Glutamatergic neuron (in vitro differentiated cells): ENCODE data around the gene RPL28. TPM values are rescaled to one million over a fixed set of nuclear protein-coding genes. Genes with fewer than 3 reads are reported as not detected.
A peak's percentile ranks its signal among the peaks of the same experiment; 100 is the strongest.

Source experiments
- DNase-seq: peaks from one replicate; pipeline ENCODE4 v3.0.0; 2022
- H3K27ac Mint-ChIP-seq: one replicate; pipeline ENCODE4 v1.8.0; 2020; ENCODE audit warnings: mild to moderate bottlenecking, mixed read lengths, inconsistent platforms; ENCODE audit not compliant: unreplicated experiment
- H3K27me3 Mint-ChIP-seq: one replicate; pipeline ENCODE4 v1.8.0; 2020; ENCODE audit warnings: mild to moderate bottlenecking, moderate library complexity, mixed read lengths, inconsistent platforms; ENCODE audit not compliant: unreplicated experiment
- H3K36me3 Mint-ChIP-seq: one replicate; pipeline ENCODE4 v1.8.0; 2020; ENCODE audit warnings: mild to moderate bottlenecking, mixed read lengths, inconsistent platforms; ENCODE audit not compliant: unreplicated experiment
- H3K4me1 Mint-ChIP-seq: one replicate; pipeline ENCODE4 v1.8.0; 2020; ENCODE audit warnings: mild to moderate bottlenecking, low read depth, mixed read lengths, inconsistent platforms; ENCODE audit not compliant: unreplicated experiment
- H3K4me3 Mint-ChIP-seq: one replicate; pipeline ENCODE4 v1.8.0; 2020; ENCODE audit warnings: mild to moderate bottlenecking, mixed read lengths, inconsistent platforms; ENCODE audit not compliant: unreplicated experiment
- H3K9me3 Mint-ChIP-seq: one replicate; pipeline ENCODE4 v1.8.0; 2020; ENCODE audit warnings: mild to moderate bottlenecking, moderate library complexity, mixed read lengths, inconsistent platforms; ENCODE audit not compliant: unreplicated experiment
- CTCF ChIP-seq: fragments of 200-600 bp; sonication (generic); IDR thresholded peaks from one replicate; pipeline ENCODE4 v1.5.0; 2021; ENCODE audit not compliant: partially characterized antibody, unreplicated experiment
- total RNA-seq: library from RNA; stranded (reverse); fragmentation: NEBNext Ultra II Directional; extraction: Animal tissue kit (Norgen Biotek cat#: 25700); gene quantifications from one replicate; pipeline ENCODE4 v1.2.1, GENCODE V29; 2021; ENCODE audit not compliant: unreplicated experiment

RPL28 gene
- total RNA-seq, 1 donor from 2014 or later = 1,087 TPM

- peaks cover 21% of the 10 kb centered on the region for H3K27me3 Mint-ChIP-seq
- H3K9me3 Mint-ChIP-seq = peaks cover 12% of the 10 kb centered on the region
- DNase-seq = no peak
- TF ChIP-seq CTCF = no peak
- H3K4me3 Mint-ChIP-seq = peak overlapping the region; percentile 79
- H3K27ac Mint-ChIP-seq = peak overlapping the region; percentile 82
- peaks cover 29% of the 10 kb centered on the region for H3K4me1 Mint-ChIP-seq
- no peaks in the 10 kb centered on the region for H3K36me3 Mint-ChIP-seq
These were observed 37.3 kb upstream of the RPL28 start for GRCh38 chr19:55348317-55349034.

GRCh38 chr19:55350620-55351315 is 35.0 kb upstream of the RPL28 start:
- no peak for TF ChIP-seq CTCF
- Mint-ChIP-seq H3K27me3 (peaks cover 18% of the 10 kb centered on the region), H3K4me1 (peaks cover 20% of the 10 kb centered on the region), H3K4me3 (no peak overlapping the region), H3K36me3 (no peaks in the 10 kb centered on the region), H3K9me3 (peaks cover 12% of the 10 kb centered on the region), H3K27ac (no peak overlapping the region)
- no peak for DNase-seq

GRCh38 chr19:55352040-55352439 is 33.7 kb upstream of the RPL28 start:
- DNase-seq = no peak
- no peak overlapping the region for H3K4me3 Mint-ChIP-seq
- no peak overlapping the region for H3K27ac Mint-ChIP-seq
- TF ChIP-seq CTCF = no peak
- peaks cover 17% of the 10 kb centered on the region for H3K27me3 Mint-ChIP-seq
- no peaks in the 10 kb centered on the region for H3K36me3 Mint-ChIP-seq
- peaks cover 19% of the 10 kb centered on the region for H3K4me1 Mint-ChIP-seq
- peaks cover 12% of the 10 kb centered on the region for H3K9me3 Mint-ChIP-seq

GRCh38 chr19:55352549-55353145 is 33.1 kb upstream of the RPL28 start:
- peaks cover 17% of the 10 kb centered on the region for H3K27me3 Mint-ChIP-seq
- no peak for DNase-seq
- H3K27ac Mint-ChIP-seq = no peak overlapping the region
- no peaks in the 10 kb centered on the region for H3K36me3 Mint-ChIP-seq
- H3K4me3 Mint-ChIP-seq = peak overlapping the region; percentile 61
- H3K4me1 Mint-ChIP-seq = peaks cover 19% of the 10 kb centered on the region
- TF ChIP-seq CTCF = no peak
- H3K9me3 Mint-ChIP-seq = peaks cover 12% of the 10 kb centered on the region

- Mint-ChIP-seq H3K4me3 (peak overlapping the region; percentile 61), H3K27me3 (peaks cover 17% of the 10 kb centered on the region), H3K27ac (no peak overlapping the region), H3K4me1 (peaks cover 13% of the 10 kb centered on the region), H3K36me3 (no peaks in the 10 kb centered on the region), H3K9me3 (peaks cover 10% of the 10 kb centered on the region)
- no peak for TF ChIP-seq CTCF
- no peak for DNase-seq
These were observed 32.4 kb upstream of the RPL28 start for GRCh38 chr19:55353356-55353802.
